Mesendoderm (in vitro differentiated cells): ENCODE measurements around the gene IQGAP3.
A peak's percentile ranks its signal among the peaks of the same experiment; 100 is the strongest.

ENCODE experiments used
- DNase-seq: peaks from one replicate; pipeline ENCODE4 v3.0.0; 2013
- H2AK5ac ChIP-seq: 2 replicates; pipeline ENCODE4 v1.6.1; 2013; ENCODE audit warnings: low read length, inconsistent platforms
- H2BK120ac ChIP-seq: 2 replicates; pipeline ENCODE4 v1.6.1; 2013; ENCODE audit warnings: low read depth, mild to moderate bottlenecking, low read length, moderate library complexity, mixed read lengths
- H2BK15ac ChIP-seq: replicated peaks from 2 replicates; pipeline ENCODE4 v1.6.1; 2013; ENCODE audit warnings: low read depth, mild to moderate bottlenecking, moderate library complexity
- H2BK5ac ChIP-seq: 2 replicates; pipeline ENCODE4 v1.6.1; 2013; ENCODE audit warnings: low read length, inconsistent platforms
- H3K18ac ChIP-seq: 2 replicates; pipeline ENCODE4 v1.6.1; 2013; ENCODE audit warnings: mild to moderate bottlenecking, low read length, mixed read lengths
- H3K23ac ChIP-seq: one replicate; pipeline ENCODE4 v1.6.1; 2013; ENCODE audit warnings: low read length
- H3K27ac ChIP-seq: 2 replicates; pipeline ENCODE4 v1.5.1; 2013; ENCODE audit warnings: low read depth, mild to moderate bottlenecking, inconsistent platforms, low read length, moderate library complexity
- H3K27me3 ChIP-seq: 2 replicates; pipeline ENCODE4 v1.6.1; 2013; ENCODE audit warnings: low read length, control low read depth, mild to moderate bottlenecking, inconsistent platforms; ENCODE audit not compliant: insufficient read depth, poor library complexity
- H3K36me3 ChIP-seq: 2 replicates; pipeline ENCODE4 v1.6.1; 2013; ENCODE audit warnings: low read length, inconsistent platforms; ENCODE audit not compliant: control insufficient read depth, insufficient read depth
- H3K4ac ChIP-seq: one replicate; pipeline ENCODE4 v1.6.1; 2013; ENCODE audit warnings: low read depth, mild to moderate bottlenecking, low read length, moderate library complexity
- H3K4me1 ChIP-seq: 2 replicates; pipeline ENCODE4 v1.6.1; 2013; ENCODE audit warnings: low read depth, low read length, inconsistent platforms; ENCODE audit not compliant: control insufficient read depth
- H3K4me2 ChIP-seq: 2 replicates; pipeline ENCODE4 v1.6.1; 2013; ENCODE audit warnings: low read length
- H3K4me3 ChIP-seq: 2 replicates; pipeline ENCODE4 v1.5.1; 2013; ENCODE audit warnings: mild to moderate bottlenecking, low read length
- H3K56ac ChIP-seq: one replicate; pipeline ENCODE4 v1.6.1; 2013; ENCODE audit warnings: low read length
- H3K79me1 ChIP-seq: 2 replicates; pipeline ENCODE4 v1.6.1; 2013; ENCODE audit warnings: low read length, inconsistent platforms
- H3K79me2 ChIP-seq: 2 replicates; pipeline ENCODE4 v1.6.1; 2013; ENCODE audit warnings: mild to moderate bottlenecking, low read length; ENCODE audit not compliant: control insufficient read depth, insufficient read depth
- H3K9ac ChIP-seq: 2 replicates; pipeline ENCODE4 v1.6.1; 2013; ENCODE audit warnings: low read length, inconsistent platforms
- H4K5ac ChIP-seq: one replicate; pipeline ENCODE4 v1.6.1; 2013; ENCODE audit warnings: low read length
- H4K8ac ChIP-seq: one replicate; pipeline ENCODE4 v1.6.1; 2013; ENCODE audit warnings: low read depth, mild to moderate bottlenecking, control low read depth, low read length, moderate library complexity
- WGBS: extraction: QIAGEN DNeasy Blood & Tissue Kit; methylation state at CpG from one replicate; pipeline ENCODE4 v1.1.7; 2013; ENCODE audit warnings: low lambda C conversion rate, missing lambda C conversion rate; ENCODE audit not compliant: insufficient coverage; ENCODE audit errors: extremely low coverage; 5-methylcytosine and 5-hydroxymethylcytosine counted together

Gene IQGAP3

DNA sequence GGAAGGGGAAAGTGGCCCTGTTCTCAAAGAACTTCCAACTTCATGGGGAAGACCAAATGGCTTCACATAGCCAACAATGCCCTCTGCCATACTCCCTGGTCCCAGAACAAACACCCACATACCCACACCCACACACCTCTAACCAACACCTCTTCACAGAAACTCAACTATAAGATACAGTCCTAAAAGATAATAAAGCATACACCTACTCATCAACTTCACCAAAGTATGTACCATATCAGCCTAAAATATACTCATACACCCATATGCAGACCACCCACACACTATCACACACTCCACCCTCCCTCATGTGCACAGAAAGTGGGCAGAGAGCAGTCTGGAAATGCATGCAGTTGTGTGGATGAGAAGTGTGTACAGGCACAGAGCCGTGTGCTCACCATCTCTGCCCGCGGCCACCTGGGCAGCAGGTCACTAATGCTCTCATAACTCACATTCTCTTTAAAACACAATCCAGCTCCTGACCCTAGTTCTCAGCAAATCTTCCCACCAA lies 27.7 kb downstream of the IQGAP3 start:
- no peak overlapping the region for H3K4ac ChIP-seq
- no peak overlapping the region for H3K4me2 ChIP-seq
- H2BK5ac ChIP-seq: no peak overlapping the region
- H3K36me3 ChIP-seq: peaks cover 10% of the 10 kb centered on the region
- H3K9ac ChIP-seq: no peak overlapping the region
- no peak overlapping the region for H2BK15ac ChIP-seq
- H3K79me1 ChIP-seq: no peaks in the 10 kb centered on the region
- H3K56ac ChIP-seq: no peak overlapping the region
- no peak overlapping the region for H2AK5ac ChIP-seq
- no peaks in the 10 kb centered on the region for H3K27me3 ChIP-seq
- no peak overlapping the region for H3K23ac ChIP-seq
- H3K4me1 ChIP-seq: no peaks in the 10 kb centered on the region
- H4K8ac ChIP-seq: no peak overlapping the region
- no peak overlapping the region for H3K18ac ChIP-seq
- H4K5ac ChIP-seq: no peak overlapping the region
- no peaks in the 10 kb centered on the region for H3K79me2 ChIP-seq
- no peak for DNase-seq
- no peak overlapping the region for H3K4me3 ChIP-seq
- no CpG with 5 or more reads among the region's 3 CpGs for WGBS
- no peak overlapping the region for H2BK120ac ChIP-seq
- no peak overlapping the region for H3K27ac ChIP-seq

DNA sequence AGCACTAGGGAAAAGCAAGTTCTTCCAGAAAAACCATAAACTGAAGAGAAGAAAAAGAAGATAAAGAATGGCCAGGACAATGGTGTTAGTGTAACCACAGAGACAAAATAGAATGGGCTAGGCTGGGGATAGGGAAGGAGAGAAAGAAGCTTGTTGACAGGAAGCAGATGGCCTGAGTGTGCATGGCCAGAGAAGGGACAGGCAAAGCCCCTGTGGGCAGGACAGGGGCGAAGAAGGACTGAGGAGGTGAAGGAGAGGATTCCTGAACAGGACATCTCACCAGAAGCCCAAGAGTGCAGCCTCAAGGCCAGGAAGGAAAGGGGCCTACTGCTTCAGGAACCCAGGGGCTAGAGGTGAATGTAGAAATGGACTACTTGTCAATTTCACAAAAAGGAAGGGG lies 29.3 kb downstream of the IQGAP3 start:
- no CpG with 5 or more reads among the region's 1 CpG for WGBS
- Histone ChIP-seq H3K27me3 (no peaks in the 10 kb centered on the region), H3K79me1 (no peaks in the 10 kb centered on the region), H3K4me1 (peaks cover 5% of the 10 kb centered on the region), H3K27ac (no peak overlapping the region), H3K18ac (no peak overlapping the region), H3K36me3 (peaks cover 11% of the 10 kb centered on the region), H3K4me2 (no peak overlapping the region), H3K23ac (no peak overlapping the region), H3K4ac (no peak overlapping the region), H3K9ac (no peak overlapping the region), H2BK120ac (no peak overlapping the region), H4K8ac (no peak overlapping the region), H2AK5ac (no peak overlapping the region), H3K56ac (no peak overlapping the region), H2BK5ac (no peak overlapping the region), H4K5ac (no peak overlapping the region), H2BK15ac (no peak overlapping the region), H3K4me3 (no peak overlapping the region), H3K79me2 (no peaks in the 10 kb centered on the region)
- no peak for DNase-seq

DNA sequence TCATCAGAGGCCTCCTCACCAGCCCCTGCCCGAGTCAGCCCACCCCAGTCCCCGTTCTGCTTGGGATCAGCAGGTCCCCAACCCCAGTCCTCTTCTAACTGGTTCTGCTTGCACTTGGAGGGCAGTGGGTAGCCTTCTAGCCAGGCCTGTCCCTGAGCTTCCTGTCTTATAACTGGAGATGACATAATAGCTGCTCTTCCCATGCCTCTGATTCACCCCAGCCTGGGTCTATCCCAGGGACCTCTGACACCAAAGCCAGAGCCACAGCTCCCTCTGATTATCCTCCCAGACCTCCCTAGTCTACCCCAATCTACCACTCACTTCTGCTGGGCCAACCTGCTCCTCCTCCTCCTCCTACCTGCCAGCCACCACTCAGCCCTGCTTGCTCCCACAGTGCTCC lies 31.4 kb downstream of the IQGAP3 start:
- Histone ChIP-seq H3K27me3 (no peaks in the 10 kb centered on the region), H3K23ac (no peak overlapping the region), H2AK5ac (no peak overlapping the region), H3K4me1 (peaks cover 5% of the 10 kb centered on the region), H2BK5ac (no peak overlapping the region), H3K27ac (no peak overlapping the region), H3K4me2 (no peak overlapping the region), H3K4ac (no peak overlapping the region), H3K4me3 (no peak overlapping the region), H3K18ac (no peak overlapping the region), H2BK15ac (no peak overlapping the region), H4K8ac (no peak overlapping the region), H3K79me2 (no peaks in the 10 kb centered on the region), H3K36me3 (peaks cover 10% of the 10 kb centered on the region), H3K9ac (no peak overlapping the region), H2BK120ac (no peak overlapping the region), H3K56ac (no peak overlapping the region), H3K79me1 (no peaks in the 10 kb centered on the region), H4K5ac (no peak overlapping the region)
- DNase-seq: no peak
- no CpG with 5 or more reads among the region's 2 CpGs for WGBS

DNA sequence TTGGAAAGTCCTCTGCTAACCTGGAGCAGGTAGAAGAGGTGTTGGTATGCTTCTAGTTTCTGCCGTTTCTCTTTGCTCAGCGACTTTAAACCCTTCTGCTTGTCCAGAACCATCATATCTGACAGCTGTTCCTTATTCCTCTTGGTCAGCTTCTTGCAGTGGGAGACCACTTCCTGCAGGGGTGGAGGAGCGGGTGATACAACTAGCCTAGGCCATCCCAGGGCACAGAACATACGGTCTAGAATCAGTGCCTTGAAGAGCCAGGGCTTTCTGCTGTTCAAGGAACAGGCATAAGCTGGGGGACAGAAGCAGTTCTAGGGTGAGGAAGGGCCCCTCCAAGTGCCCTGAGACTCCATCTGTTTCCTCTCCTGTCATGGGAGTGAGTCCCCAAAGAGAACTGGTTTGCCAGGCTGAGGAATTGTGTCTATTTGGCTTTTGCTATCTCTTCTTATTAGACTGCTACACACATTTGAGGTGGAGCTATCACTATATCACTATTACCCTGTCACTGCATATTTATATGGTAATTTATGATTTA lies 32.5 kb downstream of the IQGAP3 start:
- H3K4me1 ChIP-seq: peaks cover 5% of the 10 kb centered on the region
- no peak overlapping the region for H3K18ac ChIP-seq

DNA sequence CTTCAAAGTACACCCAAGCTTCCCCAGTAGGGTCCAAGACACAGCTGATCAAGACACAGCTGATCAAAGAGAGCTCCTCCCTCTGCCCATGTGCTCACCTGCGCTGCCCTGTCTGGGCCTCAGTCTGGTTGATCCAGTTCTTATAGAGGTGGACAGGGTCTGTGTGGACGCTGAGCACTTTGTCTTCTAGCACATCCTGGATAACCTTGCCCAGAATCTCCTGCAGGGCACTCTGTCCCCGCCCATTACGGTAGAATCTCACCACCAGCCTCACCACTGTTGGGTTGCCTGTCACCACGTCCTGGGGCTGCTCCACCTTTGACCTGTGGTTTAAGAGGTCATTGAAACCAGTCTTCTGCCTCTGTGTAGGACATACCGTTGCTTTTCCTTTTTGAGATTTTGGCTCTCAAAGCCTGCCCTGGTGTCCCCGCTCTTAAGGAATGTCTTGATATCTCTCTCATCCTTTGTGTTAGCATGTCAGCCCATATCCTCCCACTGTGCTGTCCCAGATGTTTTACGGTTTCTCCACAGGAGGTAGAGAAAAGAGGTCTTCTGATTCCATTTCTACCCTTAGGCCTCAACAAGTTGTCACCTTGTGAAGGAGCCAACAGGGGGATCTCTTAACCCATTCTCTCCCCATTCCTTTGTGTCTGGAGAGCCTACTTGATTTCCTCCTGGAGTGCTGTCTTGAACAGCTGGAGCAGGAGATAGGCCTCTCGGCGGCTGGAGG lies 33.5 kb downstream of the IQGAP3 start:
- H2BK5ac ChIP-seq: peak overlapping the region; percentile 39
- peak; percentile 93 for DNase-seq
- no peak overlapping the region for H3K4me2 ChIP-seq
- no peak overlapping the region for H3K9ac ChIP-seq
- H3K36me3 ChIP-seq: peaks cover 10% of the 10 kb centered on the region
- no peak overlapping the region for H3K23ac ChIP-seq
- H4K5ac ChIP-seq: no peak overlapping the region
- H3K79me2 ChIP-seq: no peaks in the 10 kb centered on the region
- no peaks in the 10 kb centered on the region for H3K79me1 ChIP-seq
- no peak overlapping the region for H3K4me3 ChIP-seq
- H2BK15ac ChIP-seq: no peak overlapping the region
- H2AK5ac ChIP-seq: no peak overlapping the region
- H3K56ac ChIP-seq: no peak overlapping the region
- whole genome bisulfite sequencing: no CpG with 5 or more reads among the region's 10 CpGs
- peak overlapping the region; percentile 51 for H3K27ac ChIP-seq
- H4K8ac ChIP-seq: no peak overlapping the region
- H2BK120ac ChIP-seq: no peak overlapping the region
- H3K18ac ChIP-seq: no peak overlapping the region
- H3K27me3 ChIP-seq: no peaks in the 10 kb centered on the region
- no peak overlapping the region for H3K4ac ChIP-seq
- peaks cover 5% of the 10 kb centered on the region for H3K4me1 ChIP-seq

More for the DNA sequence above, 32.5 kb downstream of the IQGAP3 start:
- Histone ChIP-seq H3K4me3 (no peak overlapping the region), H4K8ac (no peak overlapping the region), H3K23ac (no peak overlapping the region), H3K4me2 (no peak overlapping the region), H3K56ac (no peak overlapping the region), H2BK5ac (no peak overlapping the region), H3K27me3 (no peaks in the 10 kb centered on the region), H3K36me3 (peaks cover 10% of the 10 kb centered on the region), H2BK120ac (no peak overlapping the region), H3K9ac (no peak overlapping the region), H3K27ac (no peak overlapping the region), H3K79me2 (no peaks in the 10 kb centered on the region), H3K4ac (no peak overlapping the region), H2AK5ac (no peak overlapping the region), H3K79me1 (no peaks in the 10 kb centered on the region), H2BK15ac (no peak overlapping the region), H4K5ac (no peak overlapping the region)
- DNase-seq: no peak
- no CpG with 5 or more reads among the region's 4 CpGs for whole genome bisulfite sequencing
